Prostate gland (tissue), 2 donors: ENCODE data around the gene FAM193B. TPM values are rescaled to one million over a fixed set of nuclear protein-coding genes. Genes with fewer than 3 reads are reported as not detected.

ENCODE experiments used
- DNase-seq: peaks from one replicate; pipeline ENCODE4 v3.0.0-alpha.2; 2019; ENCODE audit warnings: low spot score
- H3K27ac ChIP-seq, 2 donors: fragments of 200-600 bp; sonication (generic); 2 replicates each; pipeline ENCODE4 v1.5.1; 2017 to 2019
- H3K27me3 ChIP-seq: fragments of 200-600 bp; sonication (generic); replicated peaks from 2 replicates; pipeline ENCODE4 v1.5.1; 2019; ENCODE audit not compliant: insufficient read depth
- H3K36me3 ChIP-seq, 2 donors: fragments of 200-600 bp; sonication (generic); 1 replicate in 1 of 2; 2 replicates in 1 of 2; pipeline versions ENCODE4 v1.5.1 to v1.8.1; 2017 to 2019
- H3K4me1 ChIP-seq: fragments of 200-600 bp; sonication (generic); replicated peaks from 2 replicates; pipeline ENCODE4 v1.5.1; 2019
- H3K4me3 ChIP-seq, 2 donors: fragments of 200-600 bp; sonication (generic); 2 replicates each; pipeline ENCODE4 v1.5.1; 2017 to 2019
- H3K9me3 ChIP-seq: fragments of 200-600 bp; sonication (generic); 2 replicates; pipeline ENCODE4 v1.5.1; 2017
- POLR2A ChIP-seq: fragments of 450-650 bp; IDR thresholded peaks from one replicate; pipeline ENCODE4 v1.6.1; 2016; ENCODE audit warnings: antibody characterized with exemption, mild to moderate bottlenecking
- POLR2AphosphoS5 ChIP-seq: sonication (generic); formaldehyde crosslinking; IDR thresholded peaks from one replicate; pipeline ENCODE4 v1.6.1; 2017; ENCODE audit warnings: antibody characterized with exemption
- WGBS: methylation state at CpG from one replicate; pipeline ENCODE4 v1.1.5; 2018; 5-methylcytosine and 5-hydroxymethylcytosine counted together
- intact Hi-C: fragments of 100-400 bp; cut with DNase I; formaldehyde crosslinking; loops from one replicate; pipeline ENCODE4 v1.14.2; 2022
- total RNA-seq, 2 donors: library from RNA; depleted of rRNA; stranded (reverse); fragments of >200 nt; gene quantifications; one replicate each; pipeline ENCODE4 v1.1.0, GENCODE V29; 2016
- TF ChIP-seq, protein P1 (sequence below), 4 experiments: fragments of 200-600 bp in 2 of 4; fragments of 450-650 bp in 2 of 4; sonication (generic) in 2 of 4; IDR thresholded peaks; 1 replicate in 3 of 4; 2 replicates in 1 of 4; pipeline ENCODE4 v1.5.1; 2016 to 2019; ENCODE audit warnings: antibody characterized with exemption in 4 of 4, mild to moderate bottlenecking in 2 of 4, moderate library complexity in 2 of 4

The FAM193B gene
- total RNA-seq, 2 donors from 2014 or later, result 59.6 to 112 TPM

DNA sequence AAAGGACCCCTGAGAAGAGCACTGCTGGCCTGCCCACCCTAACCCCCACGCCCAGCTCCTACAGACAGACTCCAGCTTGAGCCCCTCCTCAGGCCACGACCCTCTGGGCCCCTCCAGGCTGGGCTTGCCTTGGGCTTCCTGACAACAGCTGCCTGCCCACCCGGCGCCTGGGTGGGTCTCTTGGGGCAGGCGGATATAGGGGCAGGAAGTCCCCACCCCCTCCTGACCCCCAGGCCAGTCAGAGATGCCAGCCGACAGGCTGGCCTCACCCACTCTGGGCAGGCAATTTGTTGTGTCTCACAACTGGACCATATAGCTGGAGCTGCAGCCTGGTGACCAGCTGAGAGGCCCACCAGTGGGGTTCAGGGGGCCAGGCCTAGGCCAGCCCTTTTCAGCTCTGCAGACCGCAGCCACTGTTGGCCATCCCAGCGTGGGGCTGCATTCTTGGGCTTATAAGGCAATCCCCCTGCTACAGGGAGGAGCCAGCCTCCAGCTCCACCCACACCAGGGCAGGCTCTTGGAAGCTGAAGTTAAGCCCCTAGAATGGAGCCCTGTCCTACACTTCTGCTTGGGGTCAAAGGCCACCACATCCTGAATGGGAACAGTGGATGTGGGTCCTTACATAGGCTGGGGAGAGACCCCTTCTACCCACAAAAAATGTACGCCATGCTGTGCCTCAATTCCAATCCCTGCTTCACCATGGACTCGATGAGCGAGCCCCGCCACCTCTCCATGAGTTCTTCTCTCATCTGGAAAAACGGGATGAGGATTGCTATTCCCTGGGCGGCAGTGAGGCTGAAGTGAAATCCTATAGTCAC is 58.9 kb downstream of the FAM193B start:
- peak overlapping the region; percentile 57 to 78 for H3K4me3 ChIP-seq
- TF ChIP-seq, protein P1, sequence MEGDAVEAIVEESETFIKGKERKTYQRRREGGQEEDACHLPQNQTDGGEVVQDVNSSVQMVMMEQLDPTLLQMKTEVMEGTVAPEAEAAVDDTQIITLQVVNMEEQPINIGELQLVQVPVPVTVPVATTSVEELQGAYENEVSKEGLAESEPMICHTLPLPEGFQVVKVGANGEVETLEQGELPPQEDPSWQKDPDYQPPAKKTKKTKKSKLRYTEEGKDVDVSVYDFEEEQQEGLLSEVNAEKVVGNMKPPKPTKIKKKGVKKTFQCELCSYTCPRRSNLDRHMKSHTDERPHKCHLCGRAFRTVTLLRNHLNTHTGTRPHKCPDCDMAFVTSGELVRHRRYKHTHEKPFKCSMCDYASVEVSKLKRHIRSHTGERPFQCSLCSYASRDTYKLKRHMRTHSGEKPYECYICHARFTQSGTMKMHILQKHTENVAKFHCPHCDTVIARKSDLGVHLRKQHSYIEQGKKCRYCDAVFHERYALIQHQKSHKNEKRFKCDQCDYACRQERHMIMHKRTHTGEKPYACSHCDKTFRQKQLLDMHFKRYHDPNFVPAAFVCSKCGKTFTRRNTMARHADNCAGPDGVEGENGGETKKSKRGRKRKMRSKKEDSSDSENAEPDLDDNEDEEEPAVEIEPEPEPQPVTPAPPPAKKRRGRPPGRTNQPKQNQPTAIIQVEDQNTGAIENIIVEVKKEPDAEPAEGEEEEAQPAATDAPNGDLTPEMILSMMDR (IDR thresholded peaks at IDR 0.05), result no peak
- peak; percentile 50 for TF ChIP-seq POLR2AphosphoS5
- TF ChIP-seq POLR2A, result no peak
- DNase-seq, result no peak
- peaks cover 4% of the 10 kb centered on the region for H3K4me1 ChIP-seq
- no peaks in the 10 kb centered on the region for H3K27me3 ChIP-seq
- 62% methylated on average over 12 of the region's 14 CpGs for WGBS
- peak overlapping the region; percentile 86 to 92 for H3K27ac ChIP-seq
- no peaks in the 10 kb centered on the region for H3K36me3 ChIP-seq
- intact Hi-C loops, result no loop called here
- no peaks in the 10 kb centered on the region for H3K9me3 ChIP-seq

DNA sequence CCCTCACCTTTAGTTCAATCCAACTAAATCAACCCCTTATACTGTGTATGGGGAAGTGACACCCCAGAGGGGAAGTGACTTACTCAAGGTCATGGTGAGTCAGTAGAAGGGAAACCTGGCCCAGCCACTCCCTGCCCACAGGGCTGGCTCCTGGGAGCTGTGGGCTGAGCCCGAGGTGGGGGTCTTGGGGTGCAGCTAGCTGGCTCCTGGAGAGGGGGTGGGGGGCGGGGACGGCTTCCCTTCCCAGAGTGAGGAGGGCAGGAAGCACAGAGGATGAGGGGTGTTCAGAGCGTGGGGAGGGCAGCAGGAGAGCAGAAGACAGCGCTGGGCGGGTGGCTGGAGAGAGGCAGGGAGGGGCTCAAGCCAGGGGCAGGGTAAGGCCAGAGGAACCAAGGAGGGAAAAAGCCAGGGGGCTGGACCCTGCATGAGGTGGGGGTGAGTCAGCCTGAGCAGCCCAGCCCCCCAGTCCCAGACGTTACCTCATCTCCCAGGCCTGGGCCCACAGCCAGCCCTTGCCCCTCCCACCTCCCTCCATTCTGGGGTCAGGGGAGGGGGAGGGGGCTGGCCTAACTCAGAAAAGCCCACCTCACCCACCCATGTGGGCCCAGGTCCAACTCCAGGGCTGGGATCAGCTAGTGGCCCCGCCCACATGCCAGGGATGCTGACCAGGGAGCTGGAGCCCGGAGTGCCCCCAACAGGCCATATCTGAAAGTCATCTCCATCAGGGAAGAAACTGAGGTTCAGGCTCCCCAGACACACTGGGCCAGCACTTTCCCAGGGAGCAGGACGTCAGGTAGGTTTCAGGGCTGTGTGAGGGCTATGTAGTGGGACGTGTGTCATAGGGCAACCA is 59.8 kb downstream of the FAM193B start:
- TF ChIP-seq POLR2A (no peak), POLR2AphosphoS5 (no peak)
- TF ChIP-seq, protein P1 (IDR thresholded peaks at IDR 0.05), result no peak
- peak overlapping the region; percentile 86 to 92 for H3K27ac ChIP-seq
- no peaks in the 10 kb centered on the region for H3K36me3 ChIP-seq
- H3K9me3 ChIP-seq, result no peaks in the 10 kb centered on the region
- H3K27me3 ChIP-seq, result no peaks in the 10 kb centered on the region
- H3K4me3 ChIP-seq, result no peak overlapping the region
- intact Hi-C loops, result no loop called here
- 55% methylated on average over 10 of the region's 11 CpGs for WGBS
- no peak for DNase-seq
- H3K4me1 ChIP-seq, result peaks cover 4% of the 10 kb centered on the region

- Histone ChIP-seq H3K4me3 (no peak overlapping the region), H3K36me3 (no peaks in the 10 kb centered on the region), H3K27me3 (no peaks in the 10 kb centered on the region), H3K9me3 (no peaks in the 10 kb centered on the region), H3K4me1 (peaks cover 4% of the 10 kb centered on the region), H3K27ac (peak overlapping the region; percentile 86 to 92)
- 68% methylated on average over 5 of the region's 5 CpGs for WGBS
- TF ChIP-seq POLR2A (no peak), POLR2AphosphoS5 (no peak)
- TF ChIP-seq, protein P1 (IDR thresholded peaks at IDR 0.05), result no peak
- no peak for DNase-seq
- intact Hi-C loops, result no loop called here
These were observed 60.5 kb downstream of the FAM193B start for GRCh38 chr5:177493795-177494345.

GRCh38 chr5:177492841-177493240 is 61.5 kb downstream of the FAM193B start:
- Histone ChIP-seq H3K9me3 (no peaks in the 10 kb centered on the region), H3K27ac (peak overlapping the region in 1 of 2 donors; percentile 86), H3K27me3 (no peaks in the 10 kb centered on the region), H3K4me1 (peaks cover 4% of the 10 kb centered on the region), H3K36me3 (peaks cover 0 to 4% of the 10 kb centered on the region in 2 donors), H3K4me3 (no peak overlapping the region)
- TF ChIP-seq POLR2A (no peak), POLR2AphosphoS5 (no peak)
- TF ChIP-seq, protein P1 (IDR thresholded peaks at IDR 0.05), result no peak
- intact Hi-C loops, result no loop called here
- 81% methylated on average over 7 of the region's 7 CpGs for WGBS
- DNase-seq, result no peak
